GM19438 (cell line): ENCODE data around the gene GHITM.
"Not testable (repeated sequence)": the region's sequence is repeated elsewhere in the genome, so short reads cannot be mapped to it uniquely, and the experiment has no call there.

ENCODE experiments used
- ATAC-seq: cut with Tn5 transposase; IDR thresholded peaks from one replicate; pipeline ENCODE4 v1.9.1; 2021; ENCODE audit warnings: low read depth; ENCODE audit not compliant: unreplicated experiment

GHITM gene

GRCh38 chr10:84147347-84147746 lies 8.0 kb downstream of the GHITM start:
- no peak for ATAC-seq

- peak; percentile 57 for ATAC-seq
Measured at GRCh38 chr10:84148006-84148597, 8.8 kb downstream of the GHITM start.

- no peak for ATAC-seq
Measured at GRCh38 chr10:84149854-84150253, 10.5 kb downstream of the GHITM start.

GRCh38 chr10:84152769-84153168 lies 13.5 kb downstream of the GHITM start:
- ATAC-seq = no peak

- no peak for ATAC-seq
Measured at GRCh38 chr10:84155521-84155920, 16.2 kb downstream of the GHITM start.

- no peak for ATAC-seq
Measured at GRCh38 chr10:84156009-84156408, 16.7 kb downstream of the GHITM start.

- peak; percentile 45 for ATAC-seq
Measured at GRCh38 chr10:84156768-84157167, 17.5 kb downstream of the GHITM start.

GRCh38 chr10:84158061-84158460 lies 18.8 kb downstream of the GHITM start:
- no peak for ATAC-seq

- ATAC-seq = no peak
Measured at GRCh38 chr10:84158550-84158949, 19.2 kb downstream of the GHITM start.

GRCh38 chr10:84159076-84159685 lies 19.9 kb downstream of the GHITM start:
- no peak for ATAC-seq

GRCh38 chr10:84160663-84161362 lies 21.5 kb downstream of the GHITM start:
- ATAC-seq = no peak

- no peak for ATAC-seq
Measured at GRCh38 chr10:84163996-84164395, 24.7 kb downstream of the GHITM start.

- ATAC-seq = no peak
Measured at GRCh38 chr10:84164442-84164841, 25.1 kb downstream of the GHITM start.

GRCh38 chr10:84166620-84167288 lies 27.4 kb downstream of the GHITM start:
- peak; percentile 57 for ATAC-seq

GRCh38 chr10:84167289-84167653 lies 28.0 kb downstream of the GHITM start:
- ATAC-seq = peak; percentile 30

- ATAC-seq = not testable (repeated sequence)
Measured at GRCh38 chr10:84168382-84168781, 29.1 kb downstream of the GHITM start.

- ATAC-seq = not testable (repeated sequence)
Measured at GRCh38 chr10:84171237-84171636, 31.9 kb downstream of the GHITM start.

- ATAC-seq = peak; percentile 28
Measured at GRCh38 chr10:84171700-84172466, 32.6 kb downstream of the GHITM start.

GRCh38 chr10:84172467-84173356 lies 33.4 kb downstream of the GHITM start:
- peak; percentile 57 for ATAC-seq

- peak; percentile 44 for ATAC-seq
Measured at GRCh38 chr10:84173501-84173929, 34.2 kb downstream of the GHITM start, which contains the start of gene GPR15LG. TSS of gene GPR15LG (plus strand) at chr10:84173801. CDS start at chr10:84173852, 51 bp downstream.
